GM19397 (cell line): ENCODE results near the gene AMZ2.
A peak's percentile ranks its signal among the peaks of the same experiment; 100 is the strongest.
"Not testable (repeated sequence)": the region's sequence is repeated elsewhere in the genome, so short reads cannot be mapped to it uniquely, and the experiment has no call there.

ENCODE experiments used
- ATAC-seq: cut with Tn5 transposase; IDR thresholded peaks from one replicate; pipeline ENCODE4 v1.9.1; 2021; ENCODE audit warnings: mild to moderate bottlenecking, moderate library complexity; ENCODE audit not compliant: unreplicated experiment

The AMZ2 gene

DNA sequence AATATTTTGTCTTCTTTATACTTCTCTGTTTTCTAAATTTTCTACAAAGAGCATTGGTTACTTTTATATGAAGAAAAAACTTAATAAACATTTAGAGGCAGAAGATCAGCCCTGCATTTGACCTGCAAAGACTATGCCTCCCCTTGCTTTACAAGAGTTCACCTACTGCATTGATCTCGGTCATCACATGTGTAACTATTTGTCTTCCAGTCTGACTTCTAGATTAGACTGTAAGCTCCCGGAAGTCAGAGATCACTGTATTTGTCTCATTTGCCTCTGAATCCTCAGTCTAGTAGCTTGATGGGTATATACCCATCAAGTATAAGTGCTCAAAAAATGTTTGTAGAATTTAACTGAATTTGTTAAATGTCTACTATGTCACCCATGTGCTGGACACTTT, 27.7 kb upstream of the AMZ2 start:
- not testable (repeated sequence) for ATAC-seq

GRCh38 chr17:68220786-68221185, 27.1 kb upstream of the AMZ2 start:
- ATAC-seq, result not testable (repeated sequence)

GRCh38 chr17:68221786-68222185, 26.1 kb upstream of the AMZ2 start:
- ATAC-seq, result no peak

DNA sequence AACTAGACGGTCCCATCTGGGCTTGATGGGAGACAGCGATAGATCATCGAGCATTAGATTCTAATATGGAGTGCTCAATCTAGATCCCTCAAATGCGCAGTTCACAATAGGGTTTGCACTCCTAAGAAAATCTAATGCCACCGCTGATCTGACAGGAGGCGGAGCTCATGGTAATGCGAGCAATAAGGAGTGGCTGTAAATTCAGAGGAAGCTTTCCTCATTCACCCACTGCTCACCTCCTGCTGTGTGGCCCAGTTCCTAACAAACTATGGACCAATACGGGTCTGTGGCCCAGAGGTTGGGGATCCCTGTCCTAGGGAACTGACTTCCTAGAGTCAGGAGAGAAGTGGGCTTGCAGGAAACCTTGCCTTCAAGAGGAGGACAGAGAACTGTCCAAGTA, 25.2 kb upstream of the AMZ2 start:
- no peak for ATAC-seq

- not testable (repeated sequence) for ATAC-seq
Measured at GRCh38 chr17:68225055-68225454, 22.8 kb upstream of the AMZ2 start.

- not testable (repeated sequence) for ATAC-seq
Measured at GRCh38 chr17:68228039-68228680, 19.7 kb upstream of the AMZ2 start.

- no peak for ATAC-seq
Measured at GRCh38 chr17:68228817-68229570, 18.8 kb upstream of the AMZ2 start.

- ATAC-seq, result no peak
Measured at GRCh38 chr17:68229619-68230018, 18.2 kb upstream of the AMZ2 start.

DNA sequence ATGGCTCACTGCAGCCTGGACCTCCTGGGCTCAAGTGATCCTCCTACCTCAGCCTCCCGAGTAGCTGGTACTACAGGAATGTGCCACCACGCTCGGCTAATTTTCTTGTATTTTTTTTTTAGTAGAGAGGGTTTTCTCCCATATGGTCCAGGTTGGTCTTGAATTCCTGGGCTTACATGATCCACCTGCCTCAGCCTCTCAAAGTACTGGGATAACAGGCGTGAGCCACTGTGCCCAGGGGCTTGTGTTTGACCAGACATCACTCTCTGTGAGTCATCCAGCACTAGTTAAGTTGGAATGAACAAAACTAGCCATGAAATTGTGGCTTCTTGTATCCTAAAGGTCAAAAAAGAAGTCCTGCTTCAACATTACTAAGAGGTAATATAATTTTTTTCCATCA, 16.7 kb upstream of the AMZ2 start:
- ATAC-seq, result not testable (repeated sequence)

DNA sequence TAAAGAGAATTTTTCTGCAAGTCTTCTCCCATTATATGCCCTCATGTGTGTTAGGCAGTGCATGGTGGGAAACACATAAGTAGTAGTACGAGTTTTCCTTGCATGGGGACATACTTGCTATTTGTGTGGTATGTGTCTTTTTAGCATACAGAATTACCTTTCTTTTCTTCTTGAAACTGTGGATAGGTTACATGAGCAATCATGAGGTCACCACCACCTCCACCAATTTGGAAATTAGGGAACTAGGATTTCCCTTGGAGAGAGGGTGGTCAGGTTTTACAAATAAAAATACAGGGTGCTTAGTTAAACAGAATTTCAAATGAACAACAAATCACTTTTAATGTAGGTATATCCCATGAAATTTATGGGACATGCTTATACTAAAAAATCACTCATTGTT, 16.3 kb upstream of the AMZ2 start:
- no peak for ATAC-seq

DNA sequence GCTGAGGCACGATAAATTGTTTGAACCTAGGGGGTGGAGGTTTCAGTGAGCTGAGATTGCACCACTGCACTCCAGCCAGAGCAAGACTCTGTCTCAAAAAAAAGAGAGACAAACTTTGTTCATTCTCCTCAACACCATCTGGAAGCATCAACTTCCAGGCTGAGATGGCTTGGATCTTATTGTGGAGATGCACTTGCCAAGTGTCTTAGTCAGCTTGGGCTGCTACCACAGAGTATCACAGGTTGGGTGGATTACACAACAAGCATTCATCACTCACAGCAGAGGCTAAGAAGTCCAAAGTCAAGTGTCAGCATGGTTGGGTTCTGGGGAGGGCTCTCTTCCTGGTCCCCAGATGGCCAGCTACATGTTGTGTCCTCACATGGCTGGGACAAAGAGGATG, 15.1 kb upstream of the AMZ2 start:
- not testable (repeated sequence) for ATAC-seq

GRCh38 chr17:68234726-68235335, 13.0 kb upstream of the AMZ2 start:
- ATAC-seq, result not testable (repeated sequence)

DNA sequence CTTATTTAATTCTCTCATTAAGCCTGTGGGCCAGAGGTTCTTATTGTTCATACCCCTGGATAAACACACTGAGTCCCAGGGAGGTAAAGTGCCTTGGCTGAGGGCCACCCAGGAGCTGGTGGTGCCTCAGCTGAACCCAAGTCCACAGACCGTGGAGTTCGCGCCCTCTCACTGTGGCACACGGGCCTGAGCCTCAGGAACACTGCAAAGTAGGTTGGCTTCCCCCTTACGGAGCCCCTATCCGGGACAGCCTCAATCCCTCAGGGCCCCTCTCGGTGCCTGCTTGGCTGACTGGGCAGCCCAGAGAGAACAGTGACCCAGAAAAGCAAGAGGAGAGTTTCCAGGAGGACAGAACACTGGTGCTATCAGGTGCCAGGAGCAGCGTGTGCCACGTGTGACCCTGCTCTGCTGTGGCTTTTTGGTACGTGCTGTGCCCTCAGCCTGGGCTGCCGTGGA, 12.5 kb upstream of the AMZ2 start:
- ATAC-seq, result not testable (repeated sequence)

DNA sequence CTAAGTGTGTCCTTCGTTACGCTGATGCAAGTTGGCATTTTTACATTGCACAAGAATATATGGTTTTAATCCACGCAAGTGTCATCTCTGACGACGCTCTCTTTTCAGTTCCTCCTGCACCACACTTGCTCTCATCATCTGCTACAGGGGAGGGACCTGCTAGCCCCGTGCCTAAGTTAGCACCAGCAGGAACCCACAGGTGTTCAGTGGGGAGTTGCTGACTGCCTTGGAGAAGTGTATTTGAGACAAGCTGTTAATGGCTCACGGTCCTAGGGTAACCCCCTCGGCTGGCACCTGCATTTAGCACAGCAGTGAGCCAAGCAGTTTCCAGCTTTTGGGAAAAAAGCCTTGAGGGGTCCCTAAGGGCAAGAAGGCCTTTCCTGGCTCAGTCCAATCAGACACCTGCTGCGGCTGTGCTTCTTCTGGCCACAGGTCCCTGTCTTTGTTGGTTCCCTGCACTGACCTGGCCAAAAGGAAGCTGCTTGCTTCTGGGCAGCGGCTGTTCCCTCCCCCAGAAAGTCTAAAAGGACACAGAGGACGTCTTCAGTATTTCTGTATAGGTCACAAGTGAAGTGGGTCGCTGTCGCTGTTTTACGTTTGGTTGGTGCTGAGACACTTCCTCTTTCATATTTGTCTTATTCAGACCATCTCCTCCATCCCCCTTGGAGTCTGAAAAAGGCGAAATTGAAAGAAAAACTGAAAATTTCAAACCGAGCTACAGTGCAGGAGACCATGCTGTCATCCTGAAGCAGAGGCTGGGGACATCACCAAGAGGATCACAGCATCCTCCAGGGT, 10.3 kb upstream of the AMZ2 start:
- ATAC-seq, result peak; percentile 70

- ATAC-seq, result no peak
Measured at GRCh38 chr17:68238164-68238870, 9.5 kb upstream of the AMZ2 start.

DNA sequence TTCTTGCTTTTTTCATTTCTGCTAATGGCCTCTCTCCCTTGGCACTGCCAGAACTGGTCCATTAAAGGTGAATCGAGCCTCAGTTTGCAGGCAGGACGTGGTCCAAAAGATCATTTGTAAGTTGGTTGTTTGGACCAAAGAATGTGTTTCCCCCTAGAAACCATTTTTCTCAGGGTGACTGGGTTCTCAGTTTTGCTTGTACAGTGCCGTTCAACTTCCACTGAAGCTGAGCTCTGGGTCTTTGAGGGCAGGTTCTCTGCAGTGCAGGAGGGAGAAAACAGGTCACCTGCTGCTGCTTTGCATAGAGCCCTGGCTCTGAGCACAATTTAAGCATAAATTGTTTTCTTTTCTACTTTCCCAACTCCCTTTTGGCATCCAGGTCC, 9.0 kb upstream of the AMZ2 start:
- ATAC-seq, result peak; percentile 32

DNA sequence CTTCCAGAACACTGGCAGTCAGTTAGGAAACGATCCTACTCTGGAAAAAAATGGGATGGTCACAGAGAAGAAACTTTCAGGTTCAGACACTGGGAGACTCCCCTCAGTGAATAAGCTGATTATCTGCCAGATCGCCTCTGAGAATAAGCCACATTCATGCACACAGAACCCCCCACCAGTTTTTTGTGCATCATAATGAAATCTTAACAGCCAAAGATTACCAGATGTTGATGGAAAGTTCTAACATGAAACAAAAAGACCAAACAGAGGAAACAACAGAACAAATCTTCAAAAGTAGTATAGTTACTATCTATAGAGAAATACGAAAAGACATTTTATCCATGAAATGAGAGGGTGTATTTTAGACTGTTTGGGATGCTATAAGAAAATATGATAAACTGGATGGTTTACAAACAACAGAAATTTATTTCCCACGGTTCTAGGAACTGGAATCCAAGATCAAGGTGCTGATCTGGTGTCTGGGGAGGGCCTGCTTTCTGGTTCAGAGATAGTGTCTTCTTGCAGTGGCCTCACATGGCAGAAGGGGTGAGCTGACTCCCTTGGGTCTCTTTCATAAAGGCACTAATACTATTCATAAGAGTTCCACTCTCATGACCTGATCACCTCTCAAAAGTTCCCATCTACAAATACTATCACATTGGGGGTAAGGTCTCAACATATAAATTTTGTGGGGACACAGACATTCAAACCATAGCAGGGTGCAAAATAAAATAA, 8.0 kb upstream of the AMZ2 start:
- ATAC-seq, result no peak

DNA sequence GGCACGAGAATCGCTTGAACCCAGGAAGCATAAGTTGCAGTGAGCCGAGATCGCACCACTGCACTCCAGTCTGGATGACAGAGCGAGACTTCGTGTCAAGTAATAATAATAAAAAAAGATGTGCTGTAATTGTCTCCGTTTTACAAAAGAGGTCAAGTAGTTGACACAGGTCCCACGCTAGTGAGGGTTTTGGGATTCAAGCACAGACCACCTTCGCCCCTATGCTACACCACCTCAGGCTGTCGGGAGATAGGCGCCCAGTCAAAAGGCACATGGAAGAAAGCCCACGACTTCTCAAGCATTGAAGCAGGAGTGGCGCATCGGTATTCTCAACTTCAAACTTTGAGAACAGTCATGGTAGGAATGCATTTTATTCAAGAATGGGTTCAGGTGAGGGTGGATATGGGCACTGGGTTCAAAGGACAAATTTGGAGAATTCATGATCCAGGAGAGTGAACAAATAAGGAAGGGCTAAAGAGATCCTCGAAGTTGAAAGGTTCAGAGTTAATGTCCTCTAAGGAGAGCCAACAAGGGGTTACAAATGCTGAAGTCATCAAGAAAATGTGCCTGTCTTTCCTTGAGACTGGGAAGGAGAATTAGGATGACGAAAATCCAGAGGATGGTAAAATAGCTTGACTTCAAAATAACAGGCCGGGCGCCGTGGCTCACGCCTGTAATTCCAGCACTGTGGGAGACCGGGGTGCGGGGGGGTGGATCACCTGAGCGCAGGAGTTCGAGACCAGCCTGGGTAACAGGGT, 1.4 kb upstream of the AMZ2 start:
- ATAC-seq, result no peak

- no peak for ATAC-seq
Measured at GRCh38 chr17:68248199-68248825, 469 bp downstream of the AMZ2 start.
